Heart left ventricle (tissue), 16 donors: ENCODE results near the gene IFITM5. TPM values are rescaled to one million over a fixed set of nuclear protein-coding genes. Genes with fewer than 3 reads are reported as not detected.
"Not testable (repeated sequence)": the region's sequence is repeated elsewhere in the genome, so short reads cannot be mapped to it uniquely, and the experiment has no call there.

Experiments used
- ATAC-seq, 4 donors: fragments of 200-7000 bp; cut with Tn5 transposase; one replicate each; pipeline ENCODE4 v1.9.1; 2020 to 2022; ENCODE audit warnings: moderate library complexity in 4 of 4, mild to moderate bottlenecking in 3 of 4, moderate number of reproducible peaks in 1 of 4
- DNase-seq, 5 donors: peaks; one replicate each; pipeline ENCODE4 v3.0.0-alpha.2; 2020
- H3K27ac ChIP-seq, 12 donors: fragments of 200-600 bp; sonication (generic) in 4 of 12; one replicate each; pipeline versions ENCODE4 v1.5.0 to v1.8.0; 2016 to 2022; ENCODE audit warnings: mild to moderate bottlenecking in 2 of 12
- H3K27me3 ChIP-seq, 9 donors: fragments of 200-600 bp; sonication (generic) in 2 of 9; one replicate each; pipeline versions ENCODE4 v1.5.1 to v1.8.0; 2016 to 2022; ENCODE audit warnings: mild to moderate bottlenecking in 3 of 9
- H3K36me3 ChIP-seq, 9 donors: fragments of 200-600 bp; sonication (generic) in 2 of 9; one replicate each; pipeline versions ENCODE4 v1.5.0 to v1.8.0; 2018 to 2022; ENCODE audit warnings: mild to moderate bottlenecking in 2 of 9
- H3K4me1 ChIP-seq, 12 donors: fragments of 200-600 bp; sonication (generic) in 4 of 12; one replicate each; pipeline versions ENCODE4 v1.5.0 to v1.8.0; 2016 to 2022; ENCODE audit warnings: mild to moderate bottlenecking in 3 of 12
- H3K4me3 ChIP-seq, 12 donors: fragments of 200-600 bp; sonication (generic) in 4 of 12; one replicate each; pipeline versions ENCODE4 v1.5.0 to v1.8.0; 2017 to 2022; ENCODE audit warnings: mild to moderate bottlenecking in 9 of 12, moderate library complexity in 4 of 12
- H3K9me3 ChIP-seq, 12 donors: fragments of 200-600 bp; sonication (generic) in 4 of 12; one replicate each; pipeline versions ENCODE4 v1.5.0 to v1.8.0; 2016 to 2022; ENCODE audit warnings: mild to moderate bottlenecking in 1 of 12
- POLR2A ChIP-seq, 2 donors: fragments of 450-650 bp; IDR thresholded peaks; one replicate each; pipeline ENCODE4 v1.6.1; 2017; ENCODE audit warnings: antibody characterized with exemption in 2 of 2, mild to moderate bottlenecking in 2 of 2, moderate library complexity in 2 of 2
- WGBS, 4 donors: extraction: QIAGEN DNeasy Blood & Tissue Kit in 2 of 4; methylation state at CpG; one replicate each; pipeline versions ENCODE4 v1.1.5 to v1.1.7; 2013 to 2018; 5-methylcytosine and 5-hydroxymethylcytosine counted together
- intact Hi-C, 10 donors: fragments of 100-400 bp; cut with DNase I; formaldehyde crosslinking; loops; one replicate each; pipeline versions ENCODE4 v1.11.1 to v1.14.2; 2022
- polyA plus RNA-seq, 2 donors: library from polyadenylated mRNA; stranded (reverse); fragments of 200-250 nt; gene quantifications; one replicate each; pipeline ENCODE4 v1.2.3, GENCODE V29; 2013
- total RNA-seq, 9 donors: library from RNA; depleted of rRNA in 2 of 9; stranded (reverse); fragments of >200 nt in 2 of 9; fragmentation: NEBNext Ultra II Directional in 3 of 9; extraction: Animal tissue kit (Norgen Biotek cat#: 25700) in 3 of 9; gene quantifications; one replicate each; pipeline versions ENCODE4 v1.1.0 to v1.2.4, GENCODE V29; 2016 to 2023
- TF ChIP-seq, protein P1 (sequence below), 12 donors: fragments of 200-600 bp; sonication (generic) in 4 of 12; IDR thresholded peaks; one replicate each; pipeline versions ENCODE4 v1.5.0 to v1.8.0; 2018 to 2022; ENCODE audit warnings: antibody characterized with exemption in 12 of 12, mild to moderate bottlenecking in 5 of 12
- donor health status: ischemic (EF 13 %, LVEDD 7.1; RV severe dilation, severe dysfunction).
- donor health status: healthy with polysubstance abuse.
- donor health status: DM: no; HTN: yes; CAD: no.
- donor health status: DM: no; HTN: no; CAD: no.
- donor health status: ischemic (EF 25% LVEDD 6.9; RV normal size, moderate dysfunction).
- donor health status: ischemic (EF 25% LVEDD 5.7; RV mildly dilated, moderate dysfunction).
- donor health status: healthy.
- donor health status: DM: yes; HTN: yes; CAD: no.
- donor health status: ischemic (EF 35%, LVEDD 5.7; RV mildly dilated, moderate dysfunction).
- donor health status: nonischemic (EF 11% LVEDD 7.7; RV severe dilation, severe dysfunction).
- donor health status: DM: yes; HTN: yes; CAD: no.
- donor health status: PGD.
- donor health status: ischemic (EF 29% LVEDD 5.4; RV normal size, mild dysfunction).
- donor health status: nonischemic (EF 23%, LVEDD 6.1; RV moderate dilation, normal function).

Gene IFITM5
- total and polyA plus RNA-seq, 11 donors, result not detected

DNA sequence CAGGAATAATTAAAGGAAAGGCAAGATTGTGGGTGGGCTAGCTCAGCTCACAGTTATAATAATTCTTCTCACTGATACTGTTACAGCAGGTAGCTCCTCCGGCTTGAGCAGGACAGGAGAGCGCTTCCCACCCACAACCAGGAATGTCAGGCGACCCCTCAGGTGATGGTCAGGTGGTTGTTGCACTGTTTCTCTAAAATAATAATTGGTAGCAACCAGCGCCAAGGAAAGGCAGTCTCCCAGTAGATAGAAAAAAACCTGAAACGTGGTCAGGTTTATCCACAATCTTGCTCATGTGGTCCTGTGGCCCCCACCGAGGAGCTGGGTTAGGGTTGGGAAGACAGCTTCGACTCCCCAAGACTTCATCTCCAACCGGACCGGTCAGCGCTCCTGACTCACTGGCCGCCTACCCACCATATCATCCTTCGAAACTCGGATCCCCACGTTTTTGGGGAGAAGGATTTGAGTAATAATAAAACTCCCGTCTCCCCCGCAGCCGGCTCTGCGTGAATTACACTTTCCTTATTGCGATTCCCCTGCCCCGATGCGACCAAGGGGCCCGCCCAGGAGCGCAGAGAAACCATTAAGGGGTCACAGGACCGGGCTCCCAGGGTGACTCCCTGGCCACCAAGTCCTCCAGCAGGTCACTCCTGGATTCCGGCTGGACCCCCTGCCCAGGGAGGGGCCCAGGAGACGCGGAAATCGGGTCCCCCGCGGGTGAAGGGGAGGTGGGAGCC is 18.5 kb upstream of the IFITM5 start:
- WGBS, 4 donors, result 18 to 60% (median 28%) methylated on average over 6 to 16 of the region's 30 CpGs
- peaks cover 0 to 20% (median 0%) of the 10 kb centered on the region in 9 donors for H3K36me3 ChIP-seq
- peak overlapping the region; percentile 85 to 98 (median 92) for H3K27ac ChIP-seq
- peak overlapping the region in 10 of 12 donors; percentile 38 to 89 (median 74) for H3K4me3 ChIP-seq
- not testable (repeated sequence) for H3K9me3 ChIP-seq
- DNase-seq, result peak in 1 of 5 donors; percentile 17
- peak in 2 of 4 donors; percentile 0 to 1 for ATAC-seq
- intact Hi-C loops, result loop anchor here in 1 of 10 donors (5.0 kb wide), 1 partner anchor 34 kb away; no protein-coding TSS in a partner anchor
- H3K4me1 ChIP-seq, result peaks cover 4 to 33% (median 15%) of the 10 kb centered on the region in 12 donors
- peaks cover 0 to 22% (median 7%) of the 10 kb centered on the region in 9 donors for H3K27me3 ChIP-seq

DNA sequence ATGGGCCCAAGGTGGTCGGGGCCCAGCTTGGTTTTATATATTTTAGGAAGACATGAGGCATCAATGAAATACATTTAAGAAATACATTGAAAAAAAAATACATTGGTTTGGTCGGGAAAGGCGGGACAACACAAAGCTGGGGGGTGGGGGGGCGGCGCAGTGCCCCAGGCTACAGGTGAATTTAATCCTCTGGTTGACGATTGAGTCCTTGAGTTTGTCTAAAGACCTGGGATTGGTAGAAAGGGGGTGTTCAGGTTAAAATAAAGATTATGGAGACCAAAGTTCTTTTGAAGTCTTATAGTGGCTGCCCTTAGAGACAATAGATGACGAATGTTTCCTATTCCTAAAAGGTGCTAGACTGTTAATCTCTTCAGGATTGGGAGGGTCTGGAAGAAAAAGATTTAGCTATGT is 17.6 kb upstream of the IFITM5 start:
- ATAC-seq (no peak), DNase-seq (no peak)
- peaks cover 0 to 22% (median 7%) of the 10 kb centered on the region in 9 donors for H3K27me3 ChIP-seq
- H3K9me3 ChIP-seq, result no peaks in the 10 kb centered on the region
- intact Hi-C loops, result loop anchor here in 1 of 10 donors (5.0 kb wide), 1 partner anchor 35 kb away; no protein-coding TSS in a partner anchor
- no peak for TF ChIP-seq POLR2A (IDR thresholded peaks at IDR 0.05)
- TF ChIP-seq, protein P1, sequence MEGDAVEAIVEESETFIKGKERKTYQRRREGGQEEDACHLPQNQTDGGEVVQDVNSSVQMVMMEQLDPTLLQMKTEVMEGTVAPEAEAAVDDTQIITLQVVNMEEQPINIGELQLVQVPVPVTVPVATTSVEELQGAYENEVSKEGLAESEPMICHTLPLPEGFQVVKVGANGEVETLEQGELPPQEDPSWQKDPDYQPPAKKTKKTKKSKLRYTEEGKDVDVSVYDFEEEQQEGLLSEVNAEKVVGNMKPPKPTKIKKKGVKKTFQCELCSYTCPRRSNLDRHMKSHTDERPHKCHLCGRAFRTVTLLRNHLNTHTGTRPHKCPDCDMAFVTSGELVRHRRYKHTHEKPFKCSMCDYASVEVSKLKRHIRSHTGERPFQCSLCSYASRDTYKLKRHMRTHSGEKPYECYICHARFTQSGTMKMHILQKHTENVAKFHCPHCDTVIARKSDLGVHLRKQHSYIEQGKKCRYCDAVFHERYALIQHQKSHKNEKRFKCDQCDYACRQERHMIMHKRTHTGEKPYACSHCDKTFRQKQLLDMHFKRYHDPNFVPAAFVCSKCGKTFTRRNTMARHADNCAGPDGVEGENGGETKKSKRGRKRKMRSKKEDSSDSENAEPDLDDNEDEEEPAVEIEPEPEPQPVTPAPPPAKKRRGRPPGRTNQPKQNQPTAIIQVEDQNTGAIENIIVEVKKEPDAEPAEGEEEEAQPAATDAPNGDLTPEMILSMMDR (IDR thresholded peaks at IDR 0.05), result no peak
- peak overlapping the region in 11 of 12 donors; percentile 28 to 89 (median 72) for H3K4me3 ChIP-seq
- WGBS, 4 donors, result 32 to 48% (median 44%) methylated on average over 7 of the region's 7 CpGs
- H3K36me3 ChIP-seq, result peaks cover 0 to 20% (median 0%) of the 10 kb centered on the region in 9 donors
- H3K27ac ChIP-seq, result peak overlapping the region; percentile 85 to 98 (median 92)
- peaks cover 4 to 42% (median 21%) of the 10 kb centered on the region in 12 donors for H3K4me1 ChIP-seq

DNA sequence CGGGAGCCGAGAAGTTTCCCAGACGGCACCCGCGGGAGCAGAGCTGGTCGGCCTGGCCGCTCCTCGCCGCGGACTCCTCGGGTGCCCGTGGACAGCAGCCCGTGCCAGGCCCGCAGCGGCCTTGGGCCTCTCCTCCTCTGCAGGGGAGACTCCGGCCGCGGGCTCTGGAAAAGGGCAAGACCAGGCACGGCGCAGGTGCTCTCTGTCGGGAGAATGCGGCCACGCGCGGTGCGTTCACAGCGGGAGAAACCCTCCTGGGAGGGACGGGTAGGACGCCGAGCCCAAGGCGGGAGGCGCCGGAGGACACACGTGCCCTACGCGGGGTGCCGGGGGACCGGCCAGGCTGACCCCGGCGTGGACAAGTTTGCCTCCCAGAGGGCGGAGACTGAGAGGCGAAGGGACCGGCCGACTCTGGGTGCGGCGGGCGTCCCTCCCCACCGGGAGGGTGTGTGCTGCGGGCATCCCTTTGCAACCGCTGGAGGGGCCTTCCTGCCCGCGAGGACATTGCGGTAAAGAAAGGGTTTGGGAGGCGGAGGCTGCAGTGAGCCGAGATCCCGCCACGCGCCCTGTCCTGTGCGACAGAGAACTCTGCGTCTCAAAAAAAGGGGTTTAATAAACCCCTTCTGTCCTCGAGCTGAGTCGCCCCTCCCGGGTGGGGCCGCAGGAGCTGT is 16.8 kb upstream of the IFITM5 start:
- Histone ChIP-seq H3K27ac (peak overlapping the region; percentile 85 to 98 (median 92)), H3K36me3 (peaks cover 0 to 20% (median 0%) of the 10 kb centered on the region in 9 donors), H3K4me3 (peak overlapping the region; percentile 28 to 89 (median 72)), H3K9me3 (no peaks in the 10 kb centered on the region), H3K4me1 (peaks cover 4 to 44% (median 23%) of the 10 kb centered on the region in 12 donors), H3K27me3 (peaks cover 0 to 22% (median 7%) of the 10 kb centered on the region in 9 donors)
- DNase-seq, result peak; percentile 51 to 82 (median 65)
- peak in 1 of 2 donors; percentile 46 for TF ChIP-seq POLR2A (IDR thresholded peaks at IDR 0.05)
- TF ChIP-seq, protein P1 (IDR thresholded peaks at IDR 0.05), result no peak
- 5 to 34% (median 10%) methylated on average over 43 to 64 of the region's 64 CpGs for WGBS, 4 donors
- ATAC-seq, result peak in 1 of 4 donors; percentile 3
- intact Hi-C loops, result loop anchor here in 1 of 10 donors (5.0 kb wide), 1 partner anchor 36 kb away; no protein-coding TSS in a partner anchor

DNA sequence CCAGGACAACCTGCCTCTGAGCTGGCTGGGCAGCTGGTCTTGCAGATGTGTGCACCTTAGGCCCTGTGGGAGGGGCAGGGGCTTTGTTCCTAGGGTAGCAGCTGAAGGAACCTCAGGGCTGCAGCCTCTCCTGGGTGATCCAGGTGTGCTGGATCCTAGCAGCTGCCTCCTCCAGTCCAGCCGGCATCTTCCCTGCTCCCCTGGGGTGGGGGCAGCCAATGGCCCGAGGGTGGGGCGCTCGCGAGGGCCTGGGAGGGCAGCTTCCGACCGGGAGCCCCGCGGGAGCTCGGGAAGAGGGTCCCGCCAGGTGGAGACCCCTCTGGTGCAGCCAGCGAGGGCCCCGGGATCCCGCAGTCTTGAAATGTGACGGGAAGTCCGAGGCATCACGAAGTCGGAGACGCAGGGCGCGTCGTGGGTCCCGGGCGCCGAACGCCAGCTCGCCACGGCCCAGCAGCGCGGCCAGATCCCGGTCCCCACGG is 16.2 kb upstream of the IFITM5 start:
- H3K4me3 ChIP-seq, result peak overlapping the region; percentile 28 to 89 (median 72)
- H3K9me3 ChIP-seq, result no peaks in the 10 kb centered on the region
- ATAC-seq, result no peak
- H3K4me1 ChIP-seq, result peaks cover 4 to 44% (median 23%) of the 10 kb centered on the region in 12 donors
- intact Hi-C loops, result loop anchor here in 1 of 10 donors (5.0 kb wide), 1 partner anchor 37 kb away; no protein-coding TSS in a partner anchor
- peak overlapping the region; percentile 85 to 98 (median 92) for H3K27ac ChIP-seq
- TF ChIP-seq, protein P1 (IDR thresholded peaks at IDR 0.05), result no peak
- no peak for TF ChIP-seq POLR2A (IDR thresholded peaks at IDR 0.05)
- peaks cover 0 to 20% (median 0%) of the 10 kb centered on the region in 9 donors for H3K36me3 ChIP-seq
- 0 to 23% (median 21%) methylated on average over 5 to 32 of the region's 32 CpGs for WGBS, 4 donors
- DNase-seq, result peak in 3 of 5 donors; percentile 15 to 26 (median 24)
- H3K27me3 ChIP-seq, result peaks cover 0 to 22% (median 7%) of the 10 kb centered on the region in 9 donors
